Retinal pigment epithelial cell (primary cell): ENCODE data around the gene CRYBB1.

Source experiments
- DNase-seq: peaks from one replicate; pipeline ENCODE4 v3.0.0-alpha.2; 2010; ENCODE audit warnings: low read depth
- H3K4me3 ChIP-seq: 2 replicates; pipeline ENCODE4 v1.5.1; 2011; ENCODE audit warnings: mild to moderate bottlenecking, low read length, control low read depth, moderate library complexity
- CTCF ChIP-seq: conservative IDR thresholded peaks from 2 replicates; pipeline ENCODE4 v1.5.1; 2011; ENCODE audit warnings: low read depth, low read length, control low read depth, inconsistent platforms

The CRYBB1 gene

GRCh38 chr22:26621663-26622062 lies 3.8 kb upstream of the CRYBB1 start, which contains the start of gene CRYBA4:
Gene CRYBA4, plus strand, starts transcription at chr22:26621963. Its CDS starts 634 bp downstream, at chr22:26622597.
- TF ChIP-seq CTCF: no peak
- no peak within 1 kb of the TSS for H3K4me3 ChIP-seq
- no peak for DNase-seq

GRCh38 chr22:26620197-26620596 lies 2.4 kb upstream of the CRYBB1 start:
- TF ChIP-seq CTCF: no peak
- H3K4me3 ChIP-seq: no peak overlapping the region
- no peak for DNase-seq

- DNase-seq: no peak
- no peak for TF ChIP-seq CTCF
- no peak overlapping the region for H3K4me3 ChIP-seq
Measured at GRCh38 chr22:26619510-26619909, 1.7 kb upstream of the CRYBB1 start.

GRCh38 chr22:26618455-26618854 lies 628 bp upstream of the CRYBB1 start:
- no peak for TF ChIP-seq CTCF
- no peak overlapping the region for H3K4me3 ChIP-seq
- no peak for DNase-seq

GRCh38 chr22:26616650-26617049 lies 1.2 kb downstream of the CRYBB1 start:
- DNase-seq: no peak
- no peak overlapping the region for H3K4me3 ChIP-seq
- TF ChIP-seq CTCF: no peak

- no peak for TF ChIP-seq CTCF
Measured at GRCh38 chr22:26615830-26616435, 1.9 kb downstream of the CRYBB1 start.

GRCh38 chr22:26615149-26615548 lies 2.7 kb downstream of the CRYBB1 start:
- H3K4me3 ChIP-seq: no peak overlapping the region
- no peak for DNase-seq
- TF ChIP-seq CTCF: no peak

More at GRCh38 chr22:26615830-26616435, 1.9 kb downstream of the CRYBB1 start:
- no peak overlapping the region for H3K4me3 ChIP-seq
- no peak for DNase-seq
